GM13977 (cell line): ENCODE results near the gene RHOBTB3.

ENCODE experiments used
- DNase-seq: peaks from one replicate; pipeline ENCODE4 v3.0.0; 2012; ENCODE audit warnings: low spot score
- CTCF ChIP-seq: IDR thresholded peaks from 2 replicates; pipeline ENCODE4 v1.5.1; 2012; ENCODE audit warnings: mild to moderate bottlenecking, control low read depth; ENCODE audit not compliant: insufficient read depth; ENCODE audit errors: extremely low read depth, missing control alignments
- in situ Hi-C: fragments of 300-500 bp; cut with MboI; formaldehyde crosslinking; loops from one replicate; pipeline ENCODE4 v1.12.0; 2022; ENCODE audit warnings: low sequenced_read_pairs, low pct_unique_long_range_greater_than_20kb, mixed read lengths, inconsistent platforms; ENCODE audit not compliant: unreplicated experiment

RHOBTB3 gene

GRCh38 chr5:95799191-95799835 is 68.2 kb downstream of the RHOBTB3 start:
- in situ Hi-C loops: no loop called here
- DNase-seq: no peak
- TF ChIP-seq CTCF: no peak

DNA sequence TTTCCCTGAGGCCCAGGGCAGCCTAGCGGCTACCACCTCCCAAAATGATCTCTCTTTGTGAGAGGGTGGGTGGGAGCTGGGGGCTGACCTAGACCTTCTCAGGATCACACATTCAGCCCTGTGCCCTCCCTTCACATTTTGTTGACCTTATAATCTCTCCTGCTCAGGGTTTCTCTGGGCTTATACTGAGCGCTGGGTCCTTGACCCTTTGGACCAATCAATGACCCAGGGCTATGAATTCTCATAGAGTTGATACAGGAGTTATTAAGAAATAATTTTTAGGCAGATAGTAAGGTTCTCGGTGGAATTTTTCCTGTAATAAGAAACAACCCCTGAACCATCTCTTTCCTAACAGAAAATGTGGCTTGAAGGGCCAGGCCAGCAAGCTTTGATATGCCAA is 69.4 kb downstream of the RHOBTB3 start:
- DNase-seq: no peak
- no peak for TF ChIP-seq CTCF
- in situ Hi-C loops: no loop called here

DNA sequence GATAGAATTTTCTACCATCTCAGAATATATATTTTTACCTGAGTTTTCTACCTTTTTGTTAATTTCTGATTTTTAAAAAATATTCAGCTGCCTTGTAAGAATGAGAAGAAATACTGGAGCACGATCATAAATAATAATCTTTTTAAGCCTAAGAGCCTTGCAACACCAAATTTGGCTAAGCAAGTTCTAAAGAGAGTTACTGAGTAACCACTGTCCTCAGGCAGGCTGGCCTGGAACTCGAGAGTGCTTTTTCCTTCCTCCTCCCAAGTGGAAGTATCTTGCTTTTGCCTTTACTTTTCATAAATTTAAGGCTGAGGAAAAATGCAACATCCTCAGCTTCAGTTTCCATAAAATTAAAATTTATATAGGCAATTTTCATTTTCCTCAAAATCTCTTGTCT is 70.4 kb downstream of the RHOBTB3 start:
- TF ChIP-seq CTCF: no peak
- DNase-seq: no peak
- in situ Hi-C loops: no loop called here

GRCh38 chr5:95801961-95802360 is 70.8 kb downstream of the RHOBTB3 start:
- no peak for DNase-seq
- in situ Hi-C loops: no loop called here
- TF ChIP-seq CTCF: no peak

GRCh38 chr5:95803271-95804148 is 72.4 kb downstream of the RHOBTB3 start:
- in situ Hi-C loops: no loop called here
- no peak for TF ChIP-seq CTCF
- DNase-seq: no peak

DNA sequence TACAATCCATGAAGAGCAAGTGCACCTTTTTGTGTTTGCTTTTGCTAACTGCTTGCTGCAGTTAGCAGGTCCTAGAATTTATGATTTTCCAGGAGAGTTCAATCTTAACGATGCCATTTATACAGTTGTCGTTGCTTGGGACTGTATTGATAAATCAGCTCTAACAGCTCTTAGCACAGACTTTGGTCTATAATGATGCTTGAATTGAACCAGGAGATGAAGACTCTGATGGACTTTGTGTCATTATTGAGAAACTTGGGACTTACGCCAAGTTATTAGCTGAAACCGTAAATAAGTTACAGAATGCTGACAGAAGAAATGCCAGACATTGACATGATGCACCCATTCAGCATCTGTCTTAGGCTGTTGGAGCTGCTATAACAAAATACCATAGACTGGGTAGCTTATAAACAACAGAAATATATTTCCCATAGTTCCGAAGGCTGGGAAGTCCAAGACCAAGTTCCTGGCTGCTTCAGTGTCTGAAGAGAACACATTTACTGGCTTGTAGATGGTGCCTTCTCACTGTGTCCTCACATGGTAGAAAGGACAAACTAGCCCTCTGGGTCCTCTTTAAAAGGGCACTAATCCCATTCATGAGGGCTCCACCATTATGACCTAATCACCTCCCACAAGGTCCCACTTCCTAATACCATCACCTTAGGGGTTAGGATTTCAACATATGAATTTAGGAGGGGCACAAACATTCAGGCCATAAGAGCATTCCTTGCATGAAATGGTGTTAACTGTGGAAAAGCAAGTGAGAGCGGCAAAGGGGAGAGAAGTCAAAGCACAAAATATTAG is 73.8 kb downstream of the RHOBTB3 start:
- no peak for DNase-seq
- in situ Hi-C loops: no loop called here
- TF ChIP-seq CTCF: no peak
